Tibial artery (tissue), 4 donors: ENCODE data around the gene RIMBP2.

Experiments
- DNase-seq, 2 donors: peaks; one replicate each; pipeline ENCODE4 v3.0.0-alpha.2; 2019
- H3K27ac ChIP-seq, 2 donors: fragments of 200-600 bp; sonication (generic) in 1 of 2; 1 replicate in 1 of 2; 2 replicates in 1 of 2; pipeline ENCODE4 v1.5.1; 2018 to 2019; ENCODE audit warnings: mild to moderate bottlenecking in 1 of 2
- H3K27me3 ChIP-seq, 2 donors: fragments of 200-600 bp; sonication (generic) in 1 of 2; one replicate each; pipeline versions ENCODE4 v1.5.1 to v1.6.0; 2016 to 2019
- H3K36me3 ChIP-seq, 3 donors: fragments of 200-600 bp; sonication (generic) in 2 of 3; one replicate each; pipeline ENCODE4 v1.5.1; 2016 to 2019; ENCODE audit warnings: mild to moderate bottlenecking in 2 of 3
- H3K4me1 ChIP-seq, 4 donors: fragments of 200-600 bp; sonication (generic) in 2 of 4; 1 replicate in 3 of 4; 2 replicates in 1 of 4; pipeline ENCODE4 v1.5.1; 2016 to 2019
- H3K4me3 ChIP-seq, 2 donors: fragments of 200-600 bp; sonication (generic) in 1 of 2; 1 replicate in 1 of 2; 2 replicates in 1 of 2; pipeline ENCODE4 v1.5.1; 2018 to 2019; ENCODE audit warnings: mild to moderate bottlenecking in 2 of 2
- H3K9me3 ChIP-seq, 3 donors: fragments of 200-600 bp; sonication (generic) in 1 of 3; one replicate each; pipeline ENCODE4 v1.5.1; 2016 to 2019
- CTCF ChIP-seq, 2 experiments: fragments of 200-600 bp in 1 of 2; fragments of 450-650 bp in 1 of 2; IDR thresholded peaks; one replicate each; pipeline ENCODE4 v1.5.1; 2017 to 2019; ENCODE audit warnings: antibody characterized with exemption in 2 of 2, mild to moderate bottlenecking in 1 of 2, moderate library complexity in 1 of 2
- intact Hi-C: fragments of 100-400 bp; cut with DNase I; formaldehyde crosslinking; loops from one replicate; pipeline ENCODE4 v1.15.0; 2023; ENCODE audit warnings: low total_unique reads

Gene RIMBP2

GRCh38 chr12:130479401-130480125, 236.5 kb downstream of the RIMBP2 start:
- H3K27me3 ChIP-seq, result peaks cover 0 to 23% of the 10 kb centered on the region in 2 donors
- TF ChIP-seq CTCF (IDR thresholded peaks at IDR 0.05), result no peak
- H3K9me3 ChIP-seq, result no peaks in the 10 kb centered on the region
- DNase-seq, result no peak
- H3K4me3 ChIP-seq, result no peak overlapping the region
- H3K4me1 ChIP-seq, result no peaks in the 10 kb centered on the region
- no peaks in the 10 kb centered on the region for H3K36me3 ChIP-seq
- intact Hi-C loops, result no loop called here
- no peak overlapping the region for H3K27ac ChIP-seq

GRCh38 chr12:130478786-130479185, 237.3 kb downstream of the RIMBP2 start:
- Histone ChIP-seq H3K9me3 (peaks cover 0 to 4% (median 0%) of the 10 kb centered on the region in 3 donors), H3K4me3 (no peak overlapping the region), H3K36me3 (no peaks in the 10 kb centered on the region), H3K27ac (no peak overlapping the region), H3K4me1 (no peaks in the 10 kb centered on the region), H3K27me3 (peaks cover 0 to 23% of the 10 kb centered on the region in 2 donors)
- intact Hi-C loops, result no loop called here
- TF ChIP-seq CTCF (IDR thresholded peaks at IDR 0.05), result no peak
- no peak for DNase-seq

GRCh38 chr12:130477701-130478100, 238.4 kb downstream of the RIMBP2 start:
- no peak overlapping the region for H3K27ac ChIP-seq
- H3K36me3 ChIP-seq, result no peaks in the 10 kb centered on the region
- TF ChIP-seq CTCF (IDR thresholded peaks at IDR 0.05), result no peak
- H3K4me1 ChIP-seq, result no peaks in the 10 kb centered on the region
- intact Hi-C loops, result no loop called here
- H3K9me3 ChIP-seq, result peaks cover 0 to 6% (median 0%) of the 10 kb centered on the region in 3 donors
- H3K27me3 ChIP-seq, result peaks cover 0 to 19% of the 10 kb centered on the region in 2 donors
- no peak overlapping the region for H3K4me3 ChIP-seq
- DNase-seq, result no peak

GRCh38 chr12:130477266-130477665, 238.8 kb downstream of the RIMBP2 start:
- no peak for TF ChIP-seq CTCF (IDR thresholded peaks at IDR 0.05)
- Histone ChIP-seq H3K9me3 (peaks cover 0 to 6% (median 0%) of the 10 kb centered on the region in 3 donors), H3K4me1 (no peaks in the 10 kb centered on the region), H3K4me3 (no peak overlapping the region), H3K27me3 (peaks cover 0 to 19% of the 10 kb centered on the region in 2 donors), H3K36me3 (no peaks in the 10 kb centered on the region), H3K27ac (no peak overlapping the region)
- DNase-seq, result no peak
- intact Hi-C loops, result no loop called here

- H3K4me1 ChIP-seq, result no peaks in the 10 kb centered on the region
- H3K36me3 ChIP-seq, result no peaks in the 10 kb centered on the region
- H3K27ac ChIP-seq, result no peak overlapping the region
- DNase-seq, result no peak
- H3K27me3 ChIP-seq, result peaks cover 0 to 16% of the 10 kb centered on the region in 2 donors
- intact Hi-C loops, result no loop called here
- H3K9me3 ChIP-seq, result peaks cover 0 to 6% (median 0%) of the 10 kb centered on the region in 3 donors
- H3K4me3 ChIP-seq, result no peak overlapping the region
- no peak for TF ChIP-seq CTCF (IDR thresholded peaks at IDR 0.05)
Measured at GRCh38 chr12:130476451-130477135, 239.5 kb downstream of the RIMBP2 start.
